Measurements from ENCODE around the gene AADACL4. TPM values are rescaled to one million over a fixed set of nuclear protein-coding genes. Genes with fewer than 3 reads are reported as not detected.

Gene AADACL4
- total RNA-seq, 2 donors from 2014 or later: not detected

- Mint-ChIP-seq H3K27ac (no peak overlapping the region), H3K4me1 (peaks cover 24% of the 10 kb centered on the region), H3K27me3 (ENCODE audit: insufficient read depth) (peaks cover 95% of the 10 kb centered on the region), H3K4me3 (no peak overlapping the region), H3K36me3 (ENCODE audit: low read depth) (peaks cover 12% of the 10 kb centered on the region), H3K9me3 (peaks cover 17% of the 10 kb centered on the region)
- DNase-seq: no peak
- WGBS, 2 experiments (ENCODE audit: insufficient coverage in 1 of 2, insufficient read length in 1 of 2): 67 to 93% methylated on average over 1 to 3 of the region's 3 CpGs
- Histone ChIP-seq H3K9me3 (ENCODE audit: control insufficient read depth, low read length) (peaks cover 11% of the 10 kb centered on the region), H3K27me3 (ENCODE audit: control insufficient read depth, insufficient read depth, low read length, poor library complexity, severe bottlenecking) (peaks cover 83% of the 10 kb centered on the region), H3K4me1 (ENCODE audit: control insufficient read depth, insufficient read depth, low read length) (peaks cover 5% of the 10 kb centered on the region), H3K4me3 (ENCODE audit: low read length) (peak overlapping the region; percentile 26), H3K36me3 (ENCODE audit: control insufficient read depth, insufficient read depth, low read length) (no peaks in the 10 kb centered on the region), H3K9ac (ENCODE audit: extremely low read depth, low read length, poor library complexity, severe bottlenecking) (no peak overlapping the region), H3K27ac (ENCODE audit: low read depth, low read length) (no peak overlapping the region)
- no peak for TF ChIP-seq CTCF (conservative IDR thresholded peaks at IDR 0.05)
Observed at GRCh38 chr1:12607263-12607662, 36.6 kb upstream of the AADACL4 start.

- H3K27ac Mint-ChIP-seq: no peak overlapping the region
- peaks cover 12% of the 10 kb centered on the region for H3K36me3 Mint-ChIP-seq (ENCODE audit: low read depth)
- TF ChIP-seq CTCF (conservative IDR thresholded peaks at IDR 0.05): no peak
- H3K4me1 Mint-ChIP-seq: peaks cover 20% of the 10 kb centered on the region
- peaks cover 83% of the 10 kb centered on the region for H3K27me3 ChIP-seq (ENCODE audit: control insufficient read depth, insufficient read depth, low read length, poor library complexity, severe bottlenecking)
- H3K27me3 Mint-ChIP-seq (ENCODE audit: insufficient read depth): peaks cover 95% of the 10 kb centered on the region
- peaks cover 11% of the 10 kb centered on the region for H3K9me3 ChIP-seq (ENCODE audit: control insufficient read depth, low read length)
- no peak overlapping the region for H3K4me3 ChIP-seq (ENCODE audit: low read length)
- H3K36me3 ChIP-seq (ENCODE audit: control insufficient read depth, insufficient read depth, low read length): no peaks in the 10 kb centered on the region
- no peak overlapping the region for H3K4me3 Mint-ChIP-seq
- no peak overlapping the region for H3K9ac ChIP-seq (ENCODE audit: extremely low read depth, low read length, poor library complexity, severe bottlenecking)
- 84 to 96% methylated on average over 4 to 5 of the region's 5 CpGs for WGBS, 2 experiments (ENCODE audit: insufficient coverage in 1 of 2, insufficient read length in 1 of 2)
- H3K9me3 Mint-ChIP-seq: peaks cover 17% of the 10 kb centered on the region
- H3K27ac ChIP-seq (ENCODE audit: low read depth, low read length): no peak overlapping the region
- DNase-seq: no peak
- peaks cover 5% of the 10 kb centered on the region for H3K4me1 ChIP-seq (ENCODE audit: control insufficient read depth, insufficient read depth, low read length)
Observed at GRCh38 chr1:12608311-12608957, 35.5 kb upstream of the AADACL4 start.

- no peak overlapping the region for H3K9ac ChIP-seq (ENCODE audit: extremely low read depth, low read length, poor library complexity, severe bottlenecking)
- peaks cover 13% of the 10 kb centered on the region for H3K4me1 Mint-ChIP-seq
- no peak overlapping the region for H3K4me3 ChIP-seq (ENCODE audit: low read length)
- no peak overlapping the region for H3K27ac ChIP-seq (ENCODE audit: low read depth, low read length)
- no peak overlapping the region for H3K27ac Mint-ChIP-seq
- H3K36me3 ChIP-seq (ENCODE audit: control insufficient read depth, insufficient read depth, low read length): no peaks in the 10 kb centered on the region
- H3K4me1 ChIP-seq (ENCODE audit: control insufficient read depth, insufficient read depth, low read length): no peaks in the 10 kb centered on the region
- H3K27me3 ChIP-seq (ENCODE audit: control insufficient read depth, insufficient read depth, low read length, poor library complexity, severe bottlenecking): peaks cover 90% of the 10 kb centered on the region
- no peak for TF ChIP-seq CTCF (conservative IDR thresholded peaks at IDR 0.05)
- H3K9me3 Mint-ChIP-seq: peaks cover 17% of the 10 kb centered on the region
- peaks cover 11% of the 10 kb centered on the region for H3K9me3 ChIP-seq (ENCODE audit: control insufficient read depth, low read length)
- WGBS, 2 experiments (ENCODE audit: insufficient coverage in 1 of 2, insufficient read length in 1 of 2): 90 to 97% methylated on average over 4 to 5 of the region's 5 CpGs
- H3K27me3 Mint-ChIP-seq (ENCODE audit: insufficient read depth): peaks cover 95% of the 10 kb centered on the region
- H3K4me3 Mint-ChIP-seq: no peak overlapping the region
- peaks cover 12% of the 10 kb centered on the region for H3K36me3 Mint-ChIP-seq (ENCODE audit: low read depth)
- DNase-seq: no peak
Observed at GRCh38 chr1:12609469-12610003, 34.3 kb upstream of the AADACL4 start.
